Inferior parietal cortex (tissue), 1 donor: ENCODE results near the gene POLR1G.
A peak's percentile ranks its signal among the peaks of the same experiment; 100 is the strongest.
"Not testable (repeated sequence)": the region's sequence is repeated elsewhere in the genome, so short reads cannot be mapped to it uniquely, and the experiment has no call there.

Source experiments
- DNase-seq: peaks from one replicate; pipeline ENCODE4 v3.0.0-alpha.2; 2016; ENCODE audit errors: extremely low spot score

POLR1G gene

GRCh38 chr19:45400192-45400591 lies 6.3 kb upstream of the POLR1G start:
- no peak for DNase-seq

- DNase-seq, result no peak
Measured at GRCh38 chr19:45401815-45402214, 4.6 kb upstream of the POLR1G start.

GRCh38 chr19:45402298-45403061 lies 4.0 kb upstream of the POLR1G start:
- no peak for DNase-seq

- no peak for DNase-seq
Measured at GRCh38 chr19:45403272-45403671, 3.2 kb upstream of the POLR1G start.

- no peak for DNase-seq
Measured at GRCh38 chr19:45403781-45404556, 2.5 kb upstream of the POLR1G start.

- DNase-seq, result no peak
Measured at GRCh38 chr19:45404557-45405434, 1.6 kb upstream of the POLR1G start, which contains the start of gene PPP1R13L. Gene PPP1R13L (minus strand): TSS chr19:45405069. CDS start chr19:45398318, 6,751 bp downstream.

GRCh38 chr19:45405435-45406225 lies 814 bp upstream of the POLR1G start:
- peak; percentile 86 for DNase-seq

- DNase-seq, result no peak
Measured at GRCh38 chr19:45407091-45407375, 589 bp downstream of the POLR1G start.

GRCh38 chr19:45407585-45407984 lies 1.1 kb downstream of the POLR1G start:
- DNase-seq, result not testable (repeated sequence)

- no peak for DNase-seq
Measured at GRCh38 chr19:45408121-45408520, 1.7 kb downstream of the POLR1G start.

GRCh38 chr19:45408830-45409556 lies 2.5 kb downstream of the POLR1G start:
- no peak for DNase-seq

GRCh38 chr19:45409557-45409920 lies 3.1 kb downstream of the POLR1G start:
- no peak for DNase-seq

GRCh38 chr19:45410330-45410729 lies 3.9 kb downstream of the POLR1G start:
- not testable (repeated sequence) for DNase-seq

- DNase-seq, result no peak
Measured at GRCh38 chr19:45413497-45413896, 7.1 kb downstream of the POLR1G start.

GRCh38 chr19:45414468-45414867 lies 8.0 kb downstream of the POLR1G start:
- no peak for DNase-seq

- DNase-seq, result no peak
Measured at GRCh38 chr19:45417151-45417550, 10.7 kb downstream of the POLR1G start.

GRCh38 chr19:45418802-45419201 lies 12.4 kb downstream of the POLR1G start:
- DNase-seq, result no peak

GRCh38 chr19:45419396-45419795 lies 13.0 kb downstream of the POLR1G start:
- no peak for DNase-seq

GRCh38 chr19:45419895-45420294 lies 13.5 kb downstream of the POLR1G start:
- DNase-seq, result no peak

- no peak for DNase-seq
Measured at GRCh38 chr19:45420356-45420755, 13.9 kb downstream of the POLR1G start.

GRCh38 chr19:45420871-45421270 lies 14.4 kb downstream of the POLR1G start:
- no peak for DNase-seq
